ENCODE data around the gene SDC3.

DNA sequence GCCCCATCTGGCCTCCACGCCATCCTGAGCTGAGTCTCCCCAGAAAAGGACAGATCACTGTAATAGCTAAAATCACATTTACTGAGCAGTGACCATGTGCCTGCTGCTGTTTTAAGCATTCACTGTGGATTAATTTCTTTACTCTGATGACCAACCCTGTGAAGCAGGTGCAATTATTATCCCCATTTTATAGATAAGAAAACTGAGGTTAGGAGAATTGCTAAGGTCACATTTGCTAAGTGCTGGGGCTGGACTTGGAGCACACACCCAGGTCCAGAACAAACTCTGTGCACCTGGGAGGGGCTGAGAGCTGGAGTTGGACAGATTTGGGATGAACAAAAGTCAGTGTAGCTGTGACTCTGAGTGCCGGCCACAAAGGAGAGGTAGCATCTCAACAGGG is 58.0 kb downstream of the SDC3 start:
- no peak for TF ChIP-seq SPI1 (IDR thresholded peaks at IDR 0.05; ENCODE audit: borderline replicate concordance, insufficient read depth, low read depth, low read length)
- no peak for TF ChIP-seq POLR2A (IDR thresholded peaks at IDR 0.05; ENCODE audit: low read depth, low read length)
- TF ChIP-seq, protein P1, sequence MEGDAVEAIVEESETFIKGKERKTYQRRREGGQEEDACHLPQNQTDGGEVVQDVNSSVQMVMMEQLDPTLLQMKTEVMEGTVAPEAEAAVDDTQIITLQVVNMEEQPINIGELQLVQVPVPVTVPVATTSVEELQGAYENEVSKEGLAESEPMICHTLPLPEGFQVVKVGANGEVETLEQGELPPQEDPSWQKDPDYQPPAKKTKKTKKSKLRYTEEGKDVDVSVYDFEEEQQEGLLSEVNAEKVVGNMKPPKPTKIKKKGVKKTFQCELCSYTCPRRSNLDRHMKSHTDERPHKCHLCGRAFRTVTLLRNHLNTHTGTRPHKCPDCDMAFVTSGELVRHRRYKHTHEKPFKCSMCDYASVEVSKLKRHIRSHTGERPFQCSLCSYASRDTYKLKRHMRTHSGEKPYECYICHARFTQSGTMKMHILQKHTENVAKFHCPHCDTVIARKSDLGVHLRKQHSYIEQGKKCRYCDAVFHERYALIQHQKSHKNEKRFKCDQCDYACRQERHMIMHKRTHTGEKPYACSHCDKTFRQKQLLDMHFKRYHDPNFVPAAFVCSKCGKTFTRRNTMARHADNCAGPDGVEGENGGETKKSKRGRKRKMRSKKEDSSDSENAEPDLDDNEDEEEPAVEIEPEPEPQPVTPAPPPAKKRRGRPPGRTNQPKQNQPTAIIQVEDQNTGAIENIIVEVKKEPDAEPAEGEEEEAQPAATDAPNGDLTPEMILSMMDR (IDR thresholded peaks at IDR 0.05 in 2 of 3, conservative IDR thresholded peaks at IDR 0.05 in 1 of 3; ENCODE audit: control insufficient read depth in 2 of 3, extremely low read depth in 1 of 3, insufficient read depth in 1 of 3, low read depth in 3 of 3, low read length in 3 of 3): no peak
- TF ChIP-seq YY1 (IDR thresholded peaks at IDR 0.05; ENCODE audit: low read depth, low read length): no peak
- TF ChIP-seq, protein P2, sequence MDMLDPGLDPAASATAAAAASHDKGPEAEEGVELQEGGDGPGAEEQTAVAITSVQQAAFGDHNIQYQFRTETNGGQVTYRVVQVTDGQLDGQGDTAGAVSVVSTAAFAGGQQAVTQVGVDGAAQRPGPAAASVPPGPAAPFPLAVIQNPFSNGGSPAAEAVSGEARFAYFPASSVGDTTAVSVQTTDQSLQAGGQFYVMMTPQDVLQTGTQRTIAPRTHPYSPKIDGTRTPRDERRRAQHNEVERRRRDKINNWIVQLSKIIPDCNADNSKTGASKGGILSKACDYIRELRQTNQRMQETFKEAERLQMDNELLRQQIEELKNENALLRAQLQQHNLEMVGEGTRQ (IDR thresholded peaks at IDR 0.05; ENCODE audit: borderline replicate concordance, low read depth, low read length): no peak
- TF ChIP-seq POLR2AphosphoS2 (IDR thresholded peaks at IDR 0.05; ENCODE audit: low read depth, low read length): no peak
- no peak for TF ChIP-seq TCF12 (IDR thresholded peaks at IDR 0.05; ENCODE audit: low read depth, low read length)
- TF ChIP-seq, protein P3, sequence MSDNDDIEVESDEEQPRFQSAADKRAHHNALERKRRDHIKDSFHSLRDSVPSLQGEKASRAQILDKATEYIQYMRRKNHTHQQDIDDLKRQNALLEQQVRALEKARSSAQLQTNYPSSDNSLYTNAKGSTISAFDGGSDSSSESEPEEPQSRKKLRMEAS (IDR thresholded peaks at IDR 0.05; ENCODE audit: low read depth, low read length): no peak
- TF ChIP-seq CBX3 (IDR thresholded peaks at IDR 0.05; ENCODE audit: borderline replicate concordance, low read depth): no peak
- TF ChIP-seq CHD1 (IDR thresholded peaks at IDR 0.05; ENCODE audit: low read depth, low read length): no peak
- no peak for TF ChIP-seq EP300 (IDR thresholded peaks at IDR 0.05; ENCODE audit: borderline replicate concordance in 1 of 2, control insufficient read depth in 1 of 2, low read depth in 2 of 2, low read length in 2 of 2)
